Naive thymus-derived CD4-positive, alpha-beta T cell (primary cell): ENCODE results near the gene LRRC36. TPM values are rescaled to one million over a fixed set of nuclear protein-coding genes. Genes with fewer than 3 reads are reported as not detected.
"Not testable (repeated sequence)": the region's sequence is repeated elsewhere in the genome, so short reads cannot be mapped to it uniquely, and the experiment has no call there.

Source experiments
- ATAC-seq: fragments of 150-1000 bp; cut with Tn5 transposase; 2 replicates; pipeline ENCODE4 v1.10.0; 2021; ENCODE audit warnings: mild to moderate bottlenecking, moderate library complexity
- CTCF ChIA-PET: fragments of 350-600 bp; sonication (Branson Sonifier 250); formaldehyde crosslinking; loops from one replicate; lab custom pipeline; 2021; ENCODE audit warnings: antibody characterized with exemption; lab: Charles Lee
- POLR2A ChIA-PET: fragments of 350-600 bp; sonication (Branson Sonifier 250); formaldehyde crosslinking; loops from one replicate; lab custom pipeline; 2021; ENCODE audit warnings: antibody characterized with exemption, inconsistent platforms; lab: Charles Lee
- DNase-seq, 9 donors: peaks; one replicate each; pipeline versions ENCODE4 v3.0.0 to v3.0.0-alpha.2; 2020 to 2022; ENCODE audit warnings: mixed read lengths in 1 of 9
- H3K27ac ChIP-seq: one replicate; pipeline ENCODE4 v1.7.0; 2013; ENCODE audit warnings: mild to moderate bottlenecking, low read depth, low read length, moderate library complexity
- H3K27me3 ChIP-seq, 2 donors: one replicate each; pipeline ENCODE4 v1.7.0; 2013; ENCODE audit warnings: low read length in 2 of 2, mild to moderate bottlenecking in 2 of 2, moderate library complexity in 2 of 2; ENCODE audit not compliant: control insufficient read depth in 2 of 2, insufficient read depth in 2 of 2
- H3K36me3 ChIP-seq, 3 experiments: 1 replicate in 2 of 3; 2 replicates in 1 of 3; pipeline ENCODE4 v1.7.0; 2013; ENCODE audit warnings: low read length in 3 of 3, mild to moderate bottlenecking in 3 of 3, moderate library complexity in 1 of 3; ENCODE audit not compliant: insufficient read depth in 3 of 3, control insufficient read depth in 2 of 3
- H3K4me1 ChIP-seq, 2 donors: one replicate each; pipeline ENCODE4 v1.7.0; 2013; ENCODE audit warnings: low read length in 2 of 2, mild to moderate bottlenecking in 2 of 2, moderate library complexity in 1 of 2; ENCODE audit not compliant: control insufficient read depth in 2 of 2, insufficient read depth in 2 of 2
- H3K4me3 ChIP-seq: 2 replicates; pipeline ENCODE4 v1.7.0; 2013; ENCODE audit warnings: mild to moderate bottlenecking, low read length
- H3K9me3 ChIP-seq, 3 experiments: 1 replicate in 2 of 3; 2 replicates in 1 of 3; pipeline ENCODE4 v1.7.0; 2013; ENCODE audit warnings: low read length in 3 of 3; ENCODE audit not compliant: control insufficient read depth in 2 of 3
- H3K27ac Mint-ChIP-seq, 9 donors: one replicate each; pipeline ENCODE4 v1.8.0; 2020 to 2022; ENCODE audit warnings: mixed read lengths in 9 of 9, mild to moderate bottlenecking in 8 of 9, moderate library complexity in 5 of 9, inconsistent platforms in 2 of 9
- H3K27me3 Mint-ChIP-seq, 5 donors: one replicate each; pipeline ENCODE4 v1.8.0; 2021 to 2022; ENCODE audit warnings: mixed read lengths in 5 of 5, mild to moderate bottlenecking in 1 of 5
- H3K36me3 Mint-ChIP-seq, 5 donors: one replicate each; pipeline ENCODE4 v1.8.0; 2020 to 2022; ENCODE audit warnings: mixed read lengths in 5 of 5, mild to moderate bottlenecking in 3 of 5, inconsistent platforms in 1 of 5
- H3K4me1 Mint-ChIP-seq, 7 donors: one replicate each; pipeline ENCODE4 v1.8.0; 2020 to 2022; ENCODE audit warnings: mixed read lengths in 7 of 7, mild to moderate bottlenecking in 3 of 7, inconsistent platforms in 1 of 7
- H3K4me3 Mint-ChIP-seq, 10 donors: one replicate each; pipeline ENCODE4 v1.8.0; 2020 to 2022; ENCODE audit warnings: mild to moderate bottlenecking in 10 of 10, mixed read lengths in 10 of 10, moderate library complexity in 6 of 10, inconsistent platforms in 2 of 10
- H3K9me3 Mint-ChIP-seq, 11 donors: one replicate each; pipeline ENCODE4 v1.8.0; 2020 to 2022; ENCODE audit warnings: mixed read lengths in 11 of 11, mild to moderate bottlenecking in 4 of 11, inconsistent platforms in 1 of 11, moderate library complexity in 1 of 11
- intact Hi-C, 2 donors: fragments of 100-400 bp; cut with micrococcal nuclease; formaldehyde crosslinking; loops; one replicate each; pipeline ENCODE4 v1.15.1; 2023
- polyA plus RNA-seq, 2 donors: library from polyadenylated mRNA; unstranded; fragments of 300-500 nt; fragmentation: Illumina TruSeq; gene quantifications; one replicate each; pipeline ENCODE4 v1.2.3, GENCODE V29; 2021
- total RNA-seq, 6 experiments: library from RNA in 5 of 6; stranded (reverse) in 5 of 6; gene quantifications; 1 replicate in 5 of 6; 2 replicates in 1 of 6; pipeline ENCODE4 v1.2.3 and lab custom pipeline; 2021 to 2026

Gene LRRC36
- total and polyA plus RNA-seq, 7 experiments from 2014 or later: 0.50 to 0.56 TPM; not detected in 5

- DNase-seq (no peak), ATAC-seq (no peak)
- Histone ChIP-seq H3K4me1 (no peaks in the 10 kb centered on the region), H3K27ac (no peak overlapping the region), H3K4me3 (no peak overlapping the region), H3K36me3 (no peaks in the 10 kb centered on the region), H3K9me3 (no peaks in the 10 kb centered on the region), H3K27me3 (no peaks in the 10 kb centered on the region)
- Mint-ChIP-seq H3K9me3 (no peaks in the 10 kb centered on the region), H3K4me3 (no peak overlapping the region), H3K36me3 (no peaks in the 10 kb centered on the region), H3K27me3 (peaks cover 0 to 25% (median 3%) of the 10 kb centered on the region in 5 donors), H3K4me1 (no peaks in the 10 kb centered on the region), H3K27ac (no peak overlapping the region)
- ChIA-PET POLR2A (no interaction called here), CTCF (no interaction called here)
- intact Hi-C loops: loop anchor here in 1 of 2 donors (10.0 kb wide), 1 partner anchor 108 kb away; no protein-coding TSS in a partner anchor
These were observed 29.8 kb downstream of the LRRC36 start for GRCh38 chr16:67356396-67356795.

GRCh38 chr16:67357561-67357960 is 30.9 kb downstream of the LRRC36 start:
- Mint-ChIP-seq H3K4me3 (no peak overlapping the region), H3K27me3 (peaks cover 0 to 23% (median 3%) of the 10 kb centered on the region in 5 donors), H3K4me1 (no peaks in the 10 kb centered on the region), H3K9me3 (no peaks in the 10 kb centered on the region), H3K36me3 (no peaks in the 10 kb centered on the region), H3K27ac (no peak overlapping the region)
- ChIA-PET CTCF (interaction anchor here (0.7 kb wide), 1 partner anchor 32 kb away, joined by 3 read pairs; no protein-coding TSS in a partner anchor), POLR2A (no interaction called here)
- intact Hi-C loops: loop anchor here in 1 of 2 donors (10.0 kb wide), 1 partner anchor 107 kb away; no protein-coding TSS in a partner anchor
- H3K36me3 ChIP-seq: no peaks in the 10 kb centered on the region
- H3K9me3 ChIP-seq: no peaks in the 10 kb centered on the region
- no peak overlapping the region for H3K4me3 ChIP-seq
- no peaks in the 10 kb centered on the region for H3K4me1 ChIP-seq
- H3K27ac ChIP-seq: no peak overlapping the region
- DNase-seq: no peak
- H3K27me3 ChIP-seq: no peaks in the 10 kb centered on the region
- ATAC-seq: no peak

- peaks cover under 1 to 15% (median 9%) of the 10 kb centered on the region in 7 donors for H3K4me1 Mint-ChIP-seq
- H3K27ac ChIP-seq, CTCF ChIA-PET, H3K4me3 Mint-ChIP-seq, ATAC-seq, H3K4me3 ChIP-seq, H3K9me3 ChIP-seq, H3K36me3 Mint-ChIP-seq, H3K4me1 ChIP-seq, DNase-seq, H3K9me3 Mint-ChIP-seq, H3K27me3 ChIP-seq, POLR2A ChIA-PET, H3K36me3 ChIP-seq, H3K27ac Mint-ChIP-seq: not testable (repeated sequence)
- H3K27me3 Mint-ChIP-seq: peaks cover 0 to 29% (median 3%) of the 10 kb centered on the region in 5 donors
- intact Hi-C loops: loop anchor here in 1 of 2 donors (10.0 kb wide), 1 partner anchor 105 kb away; no protein-coding TSS in a partner anchor
These were observed 33.1 kb downstream of the LRRC36 start for GRCh38 chr16:67359540-67360269.

GRCh38 chr16:67361038-67361437 is 34.4 kb downstream of the LRRC36 start:
- Histone ChIP-seq H3K36me3 (no peaks in the 10 kb centered on the region), H3K4me1 (peaks cover 0 to 14% of the 10 kb centered on the region in 2 donors), H3K9me3 (no peaks in the 10 kb centered on the region), H3K4me3 (no peak overlapping the region), H3K27ac (no peak overlapping the region), H3K27me3 (no peaks in the 10 kb centered on the region)
- ChIA-PET POLR2A (no interaction called here), CTCF (no interaction called here)
- DNase-seq (no peak), ATAC-seq (no peak)
- peaks cover 0 to 31% (median 0%) of the 10 kb centered on the region in 5 donors for H3K27me3 Mint-ChIP-seq
- intact Hi-C loops: no loop called here
- H3K36me3 Mint-ChIP-seq: no peaks in the 10 kb centered on the region
- H3K9me3 Mint-ChIP-seq: no peaks in the 10 kb centered on the region
- no peak overlapping the region for H3K4me3 Mint-ChIP-seq
- peaks cover 9 to 28% (median 22%) of the 10 kb centered on the region in 7 donors for H3K4me1 Mint-ChIP-seq
- no peak overlapping the region for H3K27ac Mint-ChIP-seq

DNA sequence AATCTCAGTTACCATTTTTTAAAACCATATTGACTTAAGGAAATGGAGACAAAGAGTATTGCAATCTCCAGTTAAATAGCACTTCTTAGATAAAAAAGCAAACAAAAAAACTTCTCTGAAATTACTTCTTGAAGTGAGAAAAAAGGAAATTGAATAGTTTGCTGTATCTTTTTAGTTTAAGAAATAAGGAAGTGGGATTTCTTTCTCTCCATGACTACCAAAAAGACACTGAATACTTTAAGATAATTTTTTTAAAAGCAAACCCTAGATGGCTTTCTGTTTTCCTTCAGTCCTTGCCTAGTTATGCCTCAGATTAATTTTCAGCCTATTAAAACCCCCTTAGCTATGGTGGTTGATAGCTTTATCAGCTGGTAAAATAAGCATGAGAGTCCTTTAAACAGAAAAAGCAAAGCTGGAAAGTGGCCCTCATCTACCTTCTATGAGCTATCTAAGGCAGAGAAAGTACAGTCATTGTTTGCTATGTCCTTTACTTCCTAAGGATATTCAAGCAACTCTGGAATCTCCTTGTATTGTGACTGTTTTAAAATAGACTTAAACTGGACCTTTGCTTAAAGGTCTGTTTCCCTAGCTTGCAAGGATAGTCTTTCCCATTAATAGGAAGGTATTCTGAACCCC is 38.1 kb downstream of the LRRC36 start:
- H3K4me1 ChIP-seq: peaks cover 0 to 14% of the 10 kb centered on the region in 2 donors
- H3K27me3 Mint-ChIP-seq: peaks cover 0 to 20% (median 0%) of the 10 kb centered on the region in 5 donors
- ATAC-seq: peak; percentile 20
- POLR2A ChIA-PET: no interaction called here
- peak overlapping the region; percentile 34 for H3K27ac ChIP-seq
- H3K4me3 Mint-ChIP-seq: peak overlapping the region in 8 of 10 donors; percentile 15 to 61 (median 45)
- H3K4me3 ChIP-seq: no peak overlapping the region
- peak in 3 of 9 donors; percentile 4 to 25 (median 11) for DNase-seq
- peaks cover 9 to 33% (median 23%) of the 10 kb centered on the region in 7 donors for H3K4me1 Mint-ChIP-seq
- no peaks in the 10 kb centered on the region for H3K36me3 Mint-ChIP-seq
- no peaks in the 10 kb centered on the region for H3K9me3 Mint-ChIP-seq
- CTCF ChIA-PET: interaction anchor here (0.9 kb wide), 1 partner anchor 16 kb away, joined by 3 read pairs; no protein-coding TSS in a partner anchor
- no peaks in the 10 kb centered on the region for H3K27me3 ChIP-seq
- H3K9me3 ChIP-seq: no peaks in the 10 kb centered on the region
- peak overlapping the region in 8 of 9 donors; percentile 39 to 82 (median 77) for H3K27ac Mint-ChIP-seq
- intact Hi-C loops: no loop called here
- no peaks in the 10 kb centered on the region for H3K36me3 ChIP-seq

- H3K9me3 ChIP-seq: no peaks in the 10 kb centered on the region
- POLR2A ChIA-PET: no interaction called here
- ATAC-seq (no peak), DNase-seq (no peak)
- Mint-ChIP-seq H3K36me3 (no peaks in the 10 kb centered on the region), H3K4me3 (no peak overlapping the region), H3K4me1 (peaks cover 2 to 9% (median 4%) of the 10 kb centered on the region in 7 donors), H3K27ac (no peak overlapping the region), H3K27me3 (peaks cover 0 to 6% (median 1%) of the 10 kb centered on the region in 5 donors), H3K9me3 (no peaks in the 10 kb centered on the region)
- CTCF ChIA-PET: interaction anchor here (0.7 kb wide), 1 partner anchor 61 kb away, joined by 8 read pairs; no protein-coding TSS in a partner anchor
- no peak overlapping the region for H3K4me3 ChIP-seq
- no peaks in the 10 kb centered on the region for H3K36me3 ChIP-seq
- intact Hi-C loops: no loop called here
- no peak overlapping the region for H3K27ac ChIP-seq
- no peaks in the 10 kb centered on the region for H3K4me1 ChIP-seq
- H3K27me3 ChIP-seq: no peaks in the 10 kb centered on the region
These were observed 44.0 kb downstream of the LRRC36 start for GRCh38 chr16:67370661-67371060.
